HepG2 (cell line): ENCODE data around the gene NAT9. TPM values are rescaled to one million over a fixed set of nuclear protein-coding genes. Genes with fewer than 3 reads are reported as not detected.
A peak's percentile ranks its signal among the peaks of the same experiment; 100 is the strongest.

Experiments
- MBD4 ChIP-seq: IDR thresholded peaks from 2 replicates; pipeline ENCODE4 v1.6.1; 2012; ENCODE audit warnings: low read length, inconsistent platforms, borderline replicate concordance
- PHF8 ChIP-seq: sonication (generic); formaldehyde crosslinking; IDR thresholded peaks from 2 replicates; pipeline ENCODE4 v1.5.0; 2020; ENCODE audit warnings: missing genetic modification reagents
- SIX1 ChIP-seq: sonication (generic); formaldehyde crosslinking; IDR thresholded peaks from 2 replicates; pipeline ENCODE4 v1.4.0; 2020; ENCODE audit warnings: missing genetic modification reagents, borderline replicate concordance
- TEAD3 ChIP-seq: optimal IDR thresholded peaks from 2 replicates; pipeline ENCODE3; 2016; ENCODE audit warnings: borderline replicate concordance
- ZFP36L1 ChIP-seq: sonication (generic); formaldehyde crosslinking; IDR thresholded peaks from 2 replicates; pipeline ENCODE4 v1.8.0; 2022; ENCODE audit warnings: mild to moderate bottlenecking, missing genetic modification reagents, moderate library complexity
- ZNF12 ChIP-seq: sonication (generic); formaldehyde crosslinking; IDR thresholded peaks from 2 replicates; pipeline ENCODE4 v1.5.0; 2020; ENCODE audit warnings: missing genetic modification reagents
- ZNF556 ChIP-seq: sonication (generic); formaldehyde crosslinking; IDR thresholded peaks from 2 replicates; pipeline ENCODE4 v1.4.0; 2020; ENCODE audit warnings: mild to moderate bottlenecking, missing genetic modification reagents, borderline replicate concordance
- ZNF691 ChIP-seq: sonication (generic); formaldehyde crosslinking; IDR thresholded peaks from 2 replicates; pipeline ENCODE4 v1.4.0; 2020; ENCODE audit warnings: missing genetic modification reagents, low read depth, mild to moderate bottlenecking, borderline replicate concordance
- polyA plus RNA-seq, 8 experiments: library from polyadenylated mRNA; depleted of rRNA in 3 of 8; stranded (reverse) in 7 of 8; unstranded in 1 of 8; fragments of >200 nt; fragmentation: Illumina TruSeq in 4 of 8; extraction: Trizol in 4 of 8; gene quantifications; 2 replicates each; pipeline versions ENCODE4 v1.2.1 to v1.2.3, GENCODE V29; 2011 to 2016; ENCODE audit warnings: low read depth in 4 of 8, missing spikeins in 1 of 8, mixed read lengths in 1 of 8; ENCODE audit not compliant: insufficient read depth in 1 of 8
- total RNA-seq, 5 experiments: library from RNA; depleted of rRNA; stranded (reverse); fragments of >200 nt; fragmentation: Illumina TruSeq; extraction: Trizol; gene quantifications; 2 replicates each; pipeline ENCODE4 v1.2.3, GENCODE V29; 2016; ENCODE audit warnings: low read depth in 1 of 5
- TF ChIP-seq, protein P1 (sequence below): sonication (generic); formaldehyde crosslinking; IDR thresholded peaks from 2 replicates; pipeline ENCODE4 v1.4.0; 2020; ENCODE audit warnings: low read depth, missing genetic modification reagents
- TF ChIP-seq, protein P2 (sequence below): sonication (generic); formaldehyde crosslinking; IDR thresholded peaks from 2 replicates; pipeline ENCODE4 v1.4.0; 2020; ENCODE audit warnings: missing genetic modification reagents, mild to moderate bottlenecking, borderline replicate concordance
- TF ChIP-seq, protein P3 (sequence below): sonication (generic); formaldehyde crosslinking; IDR thresholded peaks from 2 replicates; pipeline ENCODE4 v1.5.0; 2020; ENCODE audit warnings: missing genetic modification reagents
- TF ChIP-seq, protein P4 (sequence below): sonication (generic); formaldehyde crosslinking; IDR thresholded peaks from 2 replicates; pipeline ENCODE4 v1.5.0; 2020; ENCODE audit warnings: mild to moderate bottlenecking, missing genetic modification reagents, borderline replicate concordance

The NAT9 gene
- total and polyA plus RNA-seq, 2 of the 13 experiments (the other 11 are each of a cell fraction or from before 2014, with no cell fraction given): 39.7 to 44.2 TPM

DNA sequence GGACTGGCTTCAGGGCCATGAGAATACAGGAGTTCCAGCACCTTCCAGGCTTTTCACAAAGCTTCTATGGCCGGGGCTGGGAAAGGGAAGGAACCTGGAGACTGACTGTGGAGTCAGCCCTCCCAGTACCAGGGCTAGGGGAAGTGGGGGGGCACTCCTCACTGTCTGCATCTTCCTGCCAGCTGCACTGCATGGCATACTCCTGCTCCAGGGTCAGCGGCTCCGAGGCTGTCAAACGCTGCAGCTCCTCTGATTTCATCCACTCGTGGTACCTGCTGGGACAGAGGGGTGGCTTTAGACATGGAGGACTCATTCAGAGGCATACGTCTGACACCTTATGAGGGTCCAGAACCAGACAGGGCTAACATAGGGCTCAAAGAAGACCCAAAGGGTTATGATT is 2.7 kb downstream of the NAT9 start (continued):
- TF ChIP-seq, protein P1, sequence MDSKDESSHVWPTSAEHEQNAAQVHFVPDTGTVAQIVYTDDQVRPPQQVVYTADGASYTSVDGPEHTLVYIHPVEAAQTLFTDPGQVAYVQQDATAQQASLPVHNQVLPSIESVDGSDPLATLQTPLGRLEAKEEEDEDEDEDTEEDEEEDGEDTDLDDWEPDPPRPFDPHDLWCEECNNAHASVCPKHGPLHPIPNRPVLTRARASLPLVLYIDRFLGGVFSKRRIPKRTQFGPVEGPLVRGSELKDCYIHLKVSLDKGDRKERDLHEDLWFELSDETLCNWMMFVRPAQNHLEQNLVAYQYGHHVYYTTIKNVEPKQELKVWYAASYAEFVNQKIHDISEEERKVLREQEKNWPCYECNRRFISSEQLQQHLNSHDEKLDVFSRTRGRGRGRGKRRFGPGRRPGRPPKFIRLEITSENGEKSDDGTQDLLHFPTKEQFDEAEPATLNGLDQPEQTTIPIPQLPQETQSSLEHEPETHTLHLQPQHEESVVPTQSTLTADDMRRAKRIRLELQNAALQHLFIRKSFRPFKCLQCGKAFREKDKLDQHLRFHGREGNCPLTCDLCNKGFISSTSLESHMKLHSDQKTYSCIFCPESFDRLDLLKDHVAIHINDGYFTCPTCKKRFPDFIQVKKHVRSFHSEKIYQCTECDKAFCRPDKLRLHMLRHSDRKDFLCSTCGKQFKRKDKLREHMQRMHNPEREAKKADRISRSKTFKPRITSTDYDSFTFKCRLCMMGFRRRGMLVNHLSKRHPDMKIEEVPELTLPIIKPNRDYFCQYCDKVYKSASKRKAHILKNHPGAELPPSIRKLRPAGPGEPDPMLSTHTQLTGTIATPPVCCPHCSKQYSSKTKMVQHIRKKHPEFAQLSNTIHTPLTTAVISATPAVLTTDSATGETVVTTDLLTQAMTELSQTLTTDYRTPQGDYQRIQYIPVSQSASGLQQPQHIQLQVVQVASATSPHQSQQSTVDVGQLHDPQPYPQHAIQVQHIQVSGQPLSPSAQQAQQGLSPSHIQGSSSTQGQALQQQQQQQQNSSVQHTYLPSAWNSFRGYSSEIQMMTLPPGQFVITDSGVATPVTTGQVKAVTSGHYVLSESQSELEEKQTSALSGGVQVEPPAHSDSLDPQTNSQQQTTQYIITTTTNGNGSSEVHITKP: 0 out of 2 replicates have a peak, but pooled peaks have one; percentile 0
- TF ChIP-seq ZNF12 (no peak), MBD4 (0 out of 2 replicates have a peak, but pooled peaks have one; percentile 17), ZNF556 (CRISPR knock-in tag) (no peak), ZNF691 (CRISPR knock-in tag) (0 out of 2 replicates have a peak, but pooled peaks have one; percentile 26), ZFP36L1 (CRISPR knock-in tag) (no peak), TEAD3 (CRISPR knock-in tag) (no peak), SIX1 (CRISPR knock-in tag) (no peak), PHF8 (CRISPR knock-in tag) (no peak)
- TF ChIP-seq, protein P2, sequence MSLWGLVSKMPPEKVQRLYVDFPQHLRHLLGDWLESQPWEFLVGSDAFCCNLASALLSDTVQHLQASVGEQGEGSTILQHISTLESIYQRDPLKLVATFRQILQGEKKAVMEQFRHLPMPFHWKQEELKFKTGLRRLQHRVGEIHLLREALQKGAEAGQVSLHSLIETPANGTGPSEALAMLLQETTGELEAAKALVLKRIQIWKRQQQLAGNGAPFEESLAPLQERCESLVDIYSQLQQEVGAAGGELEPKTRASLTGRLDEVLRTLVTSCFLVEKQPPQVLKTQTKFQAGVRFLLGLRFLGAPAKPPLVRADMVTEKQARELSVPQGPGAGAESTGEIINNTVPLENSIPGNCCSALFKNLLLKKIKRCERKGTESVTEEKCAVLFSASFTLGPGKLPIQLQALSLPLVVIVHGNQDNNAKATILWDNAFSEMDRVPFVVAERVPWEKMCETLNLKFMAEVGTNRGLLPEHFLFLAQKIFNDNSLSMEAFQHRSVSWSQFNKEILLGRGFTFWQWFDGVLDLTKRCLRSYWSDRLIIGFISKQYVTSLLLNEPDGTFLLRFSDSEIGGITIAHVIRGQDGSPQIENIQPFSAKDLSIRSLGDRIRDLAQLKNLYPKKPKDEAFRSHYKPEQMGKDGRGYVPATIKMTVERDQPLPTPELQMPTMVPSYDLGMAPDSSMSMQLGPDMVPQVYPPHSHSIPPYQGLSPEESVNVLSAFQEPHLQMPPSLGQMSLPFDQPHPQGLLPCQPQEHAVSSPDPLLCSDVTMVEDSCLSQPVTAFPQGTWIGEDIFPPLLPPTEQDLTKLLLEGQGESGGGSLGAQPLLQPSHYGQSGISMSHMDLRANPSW (CRISPR knock-in tag): no peak
- TF ChIP-seq, protein P3, sequence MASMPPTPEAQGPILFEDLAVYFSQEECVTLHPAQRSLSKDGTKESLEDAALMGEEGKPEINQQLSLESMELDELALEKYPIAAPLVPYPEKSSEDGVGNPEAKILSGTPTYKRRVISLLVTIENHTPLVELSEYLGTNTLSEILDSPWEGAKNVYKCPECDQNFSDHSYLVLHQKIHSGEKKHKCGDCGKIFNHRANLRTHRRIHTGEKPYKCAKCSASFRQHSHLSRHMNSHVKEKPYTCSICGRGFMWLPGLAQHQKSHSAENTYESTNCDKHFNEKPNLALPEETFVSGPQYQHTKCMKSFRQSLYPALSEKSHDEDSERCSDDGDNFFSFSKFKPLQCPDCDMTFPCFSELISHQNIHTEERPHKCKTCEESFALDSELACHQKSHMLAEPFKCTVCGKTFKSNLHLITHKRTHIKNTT (CRISPR knock-in tag): no peak
- TF ChIP-seq, protein P4, sequence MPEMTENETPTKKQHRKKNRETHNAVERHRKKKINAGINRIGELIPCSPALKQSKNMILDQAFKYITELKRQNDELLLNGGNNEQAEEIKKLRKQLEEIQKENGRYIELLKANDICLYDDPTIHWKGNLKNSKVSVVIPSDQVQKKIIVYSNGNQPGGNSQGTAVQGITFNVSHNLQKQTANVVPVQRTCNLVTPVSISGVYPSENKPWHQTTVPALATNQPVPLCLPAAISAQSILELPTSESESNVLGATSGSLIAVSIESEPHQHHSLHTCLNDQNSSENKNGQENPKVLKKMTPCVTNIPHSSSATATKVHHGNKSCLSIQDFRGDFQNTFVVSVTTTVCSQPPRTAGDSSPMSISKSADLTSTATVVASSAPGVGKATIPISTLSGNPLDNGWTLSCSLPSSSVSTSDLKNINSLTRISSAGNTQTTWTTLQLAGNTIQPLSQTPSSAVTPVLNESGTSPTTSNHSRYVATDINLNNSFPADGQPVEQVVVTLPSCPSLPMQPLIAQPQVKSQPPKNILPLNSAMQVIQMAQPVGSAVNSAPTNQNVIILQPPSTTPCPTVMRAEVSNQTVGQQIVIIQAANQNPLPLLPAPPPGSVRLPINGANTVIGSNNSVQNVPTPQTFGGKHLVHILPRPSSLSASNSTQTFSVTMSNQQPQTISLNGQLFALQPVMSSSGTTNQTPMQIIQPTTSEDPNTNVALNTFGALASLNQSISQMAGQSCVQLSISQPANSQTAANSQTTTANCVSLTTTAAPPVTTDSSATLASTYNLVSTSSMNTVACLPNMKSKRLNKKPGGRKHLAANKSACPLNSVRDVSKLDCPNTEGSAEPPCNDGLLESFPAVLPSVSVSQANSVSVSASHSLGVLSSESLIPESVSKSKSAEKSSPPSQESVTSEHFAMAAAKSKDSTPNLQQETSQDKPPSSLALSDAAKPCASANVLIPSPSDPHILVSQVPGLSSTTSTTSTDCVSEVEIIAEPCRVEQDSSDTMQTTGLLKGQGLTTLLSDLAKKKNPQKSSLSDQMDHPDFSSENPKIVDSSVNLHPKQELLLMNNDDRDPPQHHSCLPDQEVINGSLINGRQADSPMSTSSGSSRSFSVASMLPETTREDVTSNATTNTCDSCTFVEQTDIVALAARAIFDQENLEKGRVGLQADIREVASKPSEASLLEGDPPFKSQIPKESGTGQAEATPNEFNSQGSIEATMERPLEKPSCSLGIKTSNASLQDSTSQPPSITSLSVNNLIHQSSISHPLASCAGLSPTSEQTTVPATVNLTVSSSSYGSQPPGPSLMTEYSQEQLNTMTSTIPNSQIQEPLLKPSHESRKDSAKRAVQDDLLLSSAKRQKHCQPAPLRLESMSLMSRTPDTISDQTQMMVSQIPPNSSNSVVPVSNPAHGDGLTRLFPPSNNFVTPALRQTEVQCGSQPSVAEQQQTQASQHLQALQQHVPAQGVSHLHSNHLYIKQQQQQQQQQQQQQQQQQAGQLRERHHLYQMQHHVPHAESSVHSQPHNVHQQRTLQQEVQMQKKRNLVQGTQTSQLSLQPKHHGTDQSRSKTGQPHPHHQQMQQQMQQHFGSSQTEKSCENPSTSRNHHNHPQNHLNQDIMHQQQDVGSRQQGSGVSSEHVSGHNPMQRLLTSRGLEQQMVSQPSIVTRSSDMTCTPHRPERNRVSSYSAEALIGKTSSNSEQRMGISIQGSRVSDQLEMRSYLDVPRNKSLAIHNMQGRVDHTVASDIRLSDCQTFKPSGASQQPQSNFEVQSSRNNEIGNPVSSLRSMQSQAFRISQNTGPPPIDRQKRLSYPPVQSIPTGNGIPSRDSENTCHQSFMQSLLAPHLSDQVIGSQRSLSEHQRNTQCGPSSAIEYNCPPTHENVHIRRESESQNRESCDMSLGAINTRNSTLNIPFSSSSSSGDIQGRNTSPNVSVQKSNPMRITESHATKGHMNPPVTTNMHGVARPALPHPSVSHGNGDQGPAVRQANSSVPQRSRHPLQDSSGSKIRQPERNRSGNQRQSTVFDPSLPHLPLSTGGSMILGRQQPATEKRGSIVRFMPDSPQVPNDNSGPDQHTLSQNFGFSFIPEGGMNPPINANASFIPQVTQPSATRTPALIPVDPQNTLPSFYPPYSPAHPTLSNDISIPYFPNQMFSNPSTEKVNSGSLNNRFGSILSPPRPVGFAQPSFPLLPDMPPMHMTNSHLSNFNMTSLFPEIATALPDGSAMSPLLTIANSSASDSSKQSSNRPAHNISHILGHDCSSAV (CRISPR knock-in tag): no peak
